ENCODE data around the gene MEST.
"Not testable (repeated sequence)": the region's sequence is repeated elsewhere in the genome, so short reads cannot be mapped to it uniquely, and the experiment has no call there.

The MEST gene

GRCh38 chr7:130515315-130516040, 23.6 kb downstream of the MEST start:
- no peak for DNase-seq (ENCODE audit: low read depth, low spot score)
- H3K4me3 ChIP-seq (ENCODE audit: low read depth, low read length) = no peak overlapping the region
- in situ Hi-C loops (cut with HindIII; ENCODE audit: low sequenced_read_pairs) = no loop called here
- TF ChIP-seq, protein P1, sequence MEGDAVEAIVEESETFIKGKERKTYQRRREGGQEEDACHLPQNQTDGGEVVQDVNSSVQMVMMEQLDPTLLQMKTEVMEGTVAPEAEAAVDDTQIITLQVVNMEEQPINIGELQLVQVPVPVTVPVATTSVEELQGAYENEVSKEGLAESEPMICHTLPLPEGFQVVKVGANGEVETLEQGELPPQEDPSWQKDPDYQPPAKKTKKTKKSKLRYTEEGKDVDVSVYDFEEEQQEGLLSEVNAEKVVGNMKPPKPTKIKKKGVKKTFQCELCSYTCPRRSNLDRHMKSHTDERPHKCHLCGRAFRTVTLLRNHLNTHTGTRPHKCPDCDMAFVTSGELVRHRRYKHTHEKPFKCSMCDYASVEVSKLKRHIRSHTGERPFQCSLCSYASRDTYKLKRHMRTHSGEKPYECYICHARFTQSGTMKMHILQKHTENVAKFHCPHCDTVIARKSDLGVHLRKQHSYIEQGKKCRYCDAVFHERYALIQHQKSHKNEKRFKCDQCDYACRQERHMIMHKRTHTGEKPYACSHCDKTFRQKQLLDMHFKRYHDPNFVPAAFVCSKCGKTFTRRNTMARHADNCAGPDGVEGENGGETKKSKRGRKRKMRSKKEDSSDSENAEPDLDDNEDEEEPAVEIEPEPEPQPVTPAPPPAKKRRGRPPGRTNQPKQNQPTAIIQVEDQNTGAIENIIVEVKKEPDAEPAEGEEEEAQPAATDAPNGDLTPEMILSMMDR (IDR thresholded peaks at IDR 0.05; ENCODE audit: low read depth, low read length) = no peak

DNA sequence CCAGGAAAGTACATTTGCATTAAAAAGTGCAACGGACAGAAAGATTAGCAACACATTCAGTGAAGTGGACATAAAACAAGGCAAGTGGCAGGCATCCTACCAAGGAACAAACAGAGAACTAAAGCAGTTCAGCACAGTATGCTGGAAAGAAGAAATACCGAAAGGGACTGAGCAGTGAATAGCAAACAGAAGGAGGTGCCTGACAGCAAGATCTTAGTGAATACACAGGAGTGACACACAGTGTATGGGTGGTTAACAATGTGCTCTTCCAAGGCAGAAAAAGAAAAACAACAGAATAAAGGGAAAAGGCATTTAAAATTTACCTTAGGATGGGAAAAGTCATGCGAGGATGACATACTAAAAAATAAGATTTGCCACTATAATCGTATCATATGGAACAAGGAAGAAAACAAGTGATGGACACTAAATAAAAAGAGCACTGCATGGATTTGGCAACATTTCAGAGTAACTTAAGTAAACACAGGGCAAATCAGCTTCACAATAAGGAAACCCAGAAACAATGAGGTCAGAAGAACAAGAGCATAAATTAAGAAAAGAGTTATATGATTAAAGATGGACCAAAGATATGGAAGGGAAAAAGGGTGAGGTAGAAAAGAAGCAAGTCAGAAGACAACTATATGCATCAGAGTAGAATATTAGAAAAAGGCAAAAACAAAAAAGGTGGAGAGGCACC, 29.5 kb downstream of the MEST start:
- in situ Hi-C loops (cut with HindIII; ENCODE audit: low sequenced_read_pairs) = no loop called here
- TF ChIP-seq, protein P1 (IDR thresholded peaks at IDR 0.05; ENCODE audit: low read depth, low read length) = no peak
- no peak for DNase-seq (ENCODE audit: low read depth, low spot score)
- no peak overlapping the region for H3K4me3 ChIP-seq (ENCODE audit: low read depth, low read length)

DNA sequence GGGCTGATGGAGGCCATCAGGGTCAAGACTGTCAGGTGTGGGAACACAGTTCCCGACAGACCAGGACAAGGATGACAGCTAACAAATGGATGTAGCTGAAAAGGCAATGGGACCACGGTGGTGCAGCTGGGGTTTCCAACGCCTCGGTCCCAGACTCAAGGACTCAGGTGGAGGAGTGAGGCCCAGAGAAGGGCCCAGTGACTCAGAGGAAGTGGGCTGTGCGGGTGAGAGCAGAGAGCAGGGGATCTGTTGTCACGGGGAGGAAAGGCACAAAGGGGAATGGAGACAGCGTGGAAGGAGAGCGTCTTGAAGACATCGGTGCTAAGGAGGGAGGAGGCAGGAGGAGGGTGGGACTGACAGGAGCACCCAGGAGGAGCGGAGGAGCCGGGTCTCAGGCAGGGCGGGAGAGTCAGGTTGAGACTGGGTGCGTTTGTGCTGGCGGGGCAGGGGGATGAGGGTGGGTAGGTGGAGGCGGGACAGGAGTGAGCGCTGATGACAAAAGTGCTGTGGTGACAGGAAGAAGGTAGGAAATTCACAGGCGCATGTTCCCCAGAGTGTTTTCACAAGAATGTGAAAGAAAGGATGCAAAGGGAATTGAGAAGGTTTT, 31.7 kb downstream of the MEST start:
- DNase-seq (ENCODE audit: low read depth, low spot score); in situ Hi-C loops (cut with HindIII; ENCODE audit: low sequenced_read_pairs); H3K4me3 ChIP-seq (ENCODE audit: low read depth, low read length): not testable (repeated sequence)

- DNase-seq (ENCODE audit: low read depth, low spot score) = no peak
- H3K4me3 ChIP-seq (ENCODE audit: low read depth, low read length) = no peak overlapping the region
- in situ Hi-C loops (cut with HindIII; ENCODE audit: low sequenced_read_pairs) = no loop called here
- TF ChIP-seq, protein P1 (IDR thresholded peaks at IDR 0.05; ENCODE audit: low read depth, low read length) = no peak
Measured at GRCh38 chr7:130524628-130525027, 32.7 kb downstream of the MEST start.

- in situ Hi-C loops (cut with HindIII; ENCODE audit: low sequenced_read_pairs); DNase-seq (ENCODE audit: low read depth, low spot score); H3K4me3 ChIP-seq (ENCODE audit: low read depth, low read length): not testable (repeated sequence)
Measured at GRCh38 chr7:130527752-130528355, 36.0 kb downstream of the MEST start.

- no peak overlapping the region for H3K4me3 ChIP-seq (ENCODE audit: low read depth, low read length)
- in situ Hi-C loops (cut with HindIII; ENCODE audit: low sequenced_read_pairs) = no loop called here
- TF ChIP-seq, protein P1 (IDR thresholded peaks at IDR 0.05; ENCODE audit: low read depth, low read length) = no peak
- DNase-seq (ENCODE audit: low read depth, low spot score) = no peak
Measured at GRCh38 chr7:130529417-130529816, 37.5 kb downstream of the MEST start.

- H3K4me3 ChIP-seq (ENCODE audit: low read depth, low read length); in situ Hi-C loops (cut with HindIII; ENCODE audit: low sequenced_read_pairs); DNase-seq (ENCODE audit: low read depth, low spot score): not testable (repeated sequence)
Measured at GRCh38 chr7:130537894-130538293, 46.0 kb downstream of the MEST start.

DNA sequence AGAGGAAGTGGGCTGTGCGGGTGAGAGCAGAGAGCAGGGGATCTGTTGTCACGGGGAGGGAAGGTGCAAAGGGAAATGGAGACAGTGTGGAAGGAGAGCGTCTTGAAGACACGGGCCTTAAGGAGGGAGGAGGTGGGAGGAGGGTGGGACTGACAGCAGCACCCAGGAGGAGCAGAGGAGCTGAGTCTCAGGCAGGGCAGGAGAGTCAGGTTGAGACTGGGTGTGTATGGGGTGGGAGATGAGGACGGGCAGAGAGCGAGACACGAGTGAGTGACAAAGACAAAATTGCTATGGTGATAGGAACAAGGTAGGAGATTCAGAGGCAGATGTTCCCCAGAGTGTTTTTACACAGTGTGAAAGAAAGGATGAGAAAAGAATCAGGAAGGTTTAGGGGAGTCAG, 49.4 kb downstream of the MEST start:
- DNase-seq (ENCODE audit: low read depth, low spot score); H3K4me3 ChIP-seq (ENCODE audit: low read depth, low read length); in situ Hi-C loops (cut with HindIII; ENCODE audit: low sequenced_read_pairs): not testable (repeated sequence)

GRCh38 chr7:130542297-130542696, 50.4 kb downstream of the MEST start:
- H3K4me3 ChIP-seq (ENCODE audit: low read depth, low read length); in situ Hi-C loops (cut with HindIII; ENCODE audit: low sequenced_read_pairs); DNase-seq (ENCODE audit: low read depth, low spot score): not testable (repeated sequence)
